ENCODE data around the gene NMNAT2.

NMNAT2 gene

DNA sequence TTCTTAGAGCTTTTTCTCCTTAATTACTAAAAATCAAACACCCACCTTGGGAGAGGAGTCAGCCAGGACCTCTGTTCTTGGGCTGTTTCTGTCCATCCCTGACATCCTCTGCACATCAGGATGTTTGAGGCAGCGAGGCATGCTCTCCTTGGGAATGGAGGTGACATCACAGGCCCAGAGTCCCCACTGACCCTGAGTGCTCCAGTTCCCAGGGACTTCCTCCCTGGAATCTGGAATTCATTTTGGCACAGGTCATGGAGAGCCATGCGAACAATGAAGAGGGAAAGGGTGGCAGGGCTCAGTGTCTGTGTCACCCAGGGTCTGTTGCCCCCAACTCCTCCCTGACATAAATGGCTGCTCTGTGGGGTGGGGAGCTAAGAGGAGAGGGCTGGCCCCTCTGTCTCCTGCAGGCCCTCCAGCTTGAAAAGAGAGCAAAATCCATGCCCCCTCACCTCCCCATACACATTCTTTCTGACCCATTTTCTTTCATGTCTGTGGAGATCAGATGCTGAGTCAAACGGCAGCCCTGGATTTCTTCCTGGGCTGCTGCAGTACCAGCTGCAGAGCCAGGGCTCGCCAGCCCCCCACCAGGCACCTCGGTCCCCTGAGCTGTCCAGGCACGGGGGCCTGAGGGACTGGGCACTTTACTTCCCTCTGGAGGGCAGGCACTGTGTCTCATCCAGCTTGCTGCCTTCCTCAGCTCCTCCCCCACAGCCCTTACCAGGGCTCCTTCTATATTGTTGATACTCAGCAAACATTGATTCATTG, 102.0 kb downstream of the NMNAT2 start:
- no peaks in the 10 kb centered on the region; the same call in 1 of the 2 replicates for H3K4me1 ChIP-seq
- H3K9me3 ChIP-seq: no peaks in the 10 kb centered on the region
- DNase-seq: no peak
- H3K36me3 ChIP-seq: no peaks in the 10 kb centered on the region; the same call in none of the 2 replicates
- no peak overlapping the region for H3K4me3 ChIP-seq (ENCODE audit: low read depth, low read length)
- TF ChIP-seq, protein P1, sequence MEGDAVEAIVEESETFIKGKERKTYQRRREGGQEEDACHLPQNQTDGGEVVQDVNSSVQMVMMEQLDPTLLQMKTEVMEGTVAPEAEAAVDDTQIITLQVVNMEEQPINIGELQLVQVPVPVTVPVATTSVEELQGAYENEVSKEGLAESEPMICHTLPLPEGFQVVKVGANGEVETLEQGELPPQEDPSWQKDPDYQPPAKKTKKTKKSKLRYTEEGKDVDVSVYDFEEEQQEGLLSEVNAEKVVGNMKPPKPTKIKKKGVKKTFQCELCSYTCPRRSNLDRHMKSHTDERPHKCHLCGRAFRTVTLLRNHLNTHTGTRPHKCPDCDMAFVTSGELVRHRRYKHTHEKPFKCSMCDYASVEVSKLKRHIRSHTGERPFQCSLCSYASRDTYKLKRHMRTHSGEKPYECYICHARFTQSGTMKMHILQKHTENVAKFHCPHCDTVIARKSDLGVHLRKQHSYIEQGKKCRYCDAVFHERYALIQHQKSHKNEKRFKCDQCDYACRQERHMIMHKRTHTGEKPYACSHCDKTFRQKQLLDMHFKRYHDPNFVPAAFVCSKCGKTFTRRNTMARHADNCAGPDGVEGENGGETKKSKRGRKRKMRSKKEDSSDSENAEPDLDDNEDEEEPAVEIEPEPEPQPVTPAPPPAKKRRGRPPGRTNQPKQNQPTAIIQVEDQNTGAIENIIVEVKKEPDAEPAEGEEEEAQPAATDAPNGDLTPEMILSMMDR (IDR thresholded peaks at IDR 0.05; ENCODE audit: low read depth, low read length): no peak
- H3K27me3 ChIP-seq: no peaks in the 10 kb centered on the region

DNA sequence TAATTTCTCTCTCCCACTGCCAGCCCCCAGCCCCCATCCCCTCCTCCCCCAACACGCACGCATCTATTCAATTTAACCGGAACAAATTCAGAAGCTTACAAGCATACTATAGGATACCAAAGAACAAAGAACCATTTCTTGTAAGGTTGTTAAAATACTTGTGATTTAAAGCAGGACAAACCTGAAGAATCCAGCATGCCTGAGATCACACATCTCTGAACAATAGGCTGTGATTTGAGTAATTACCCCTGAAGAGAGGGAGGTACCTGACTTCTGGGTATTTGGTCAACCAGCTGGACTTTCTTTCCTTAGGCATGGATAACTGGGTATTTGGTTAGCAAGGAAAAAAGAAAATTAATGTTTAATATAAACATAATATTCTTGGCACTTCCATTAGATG, 105.1 kb downstream of the NMNAT2 start:
- Histone ChIP-seq H3K27me3 (no peaks in the 10 kb centered on the region), H3K36me3 (no peaks in the 10 kb centered on the region; the same call in 1 of the 2 replicates), H3K4me3 (ENCODE audit: low read depth, low read length) (no peak overlapping the region), H3K4me1 (no peaks in the 10 kb centered on the region; the same call in none of the 2 replicates), H3K9me3 (no peaks in the 10 kb centered on the region)
- TF ChIP-seq, protein P1 (IDR thresholded peaks at IDR 0.05; ENCODE audit: low read depth, low read length): no peak
- DNase-seq: no peak

DNA sequence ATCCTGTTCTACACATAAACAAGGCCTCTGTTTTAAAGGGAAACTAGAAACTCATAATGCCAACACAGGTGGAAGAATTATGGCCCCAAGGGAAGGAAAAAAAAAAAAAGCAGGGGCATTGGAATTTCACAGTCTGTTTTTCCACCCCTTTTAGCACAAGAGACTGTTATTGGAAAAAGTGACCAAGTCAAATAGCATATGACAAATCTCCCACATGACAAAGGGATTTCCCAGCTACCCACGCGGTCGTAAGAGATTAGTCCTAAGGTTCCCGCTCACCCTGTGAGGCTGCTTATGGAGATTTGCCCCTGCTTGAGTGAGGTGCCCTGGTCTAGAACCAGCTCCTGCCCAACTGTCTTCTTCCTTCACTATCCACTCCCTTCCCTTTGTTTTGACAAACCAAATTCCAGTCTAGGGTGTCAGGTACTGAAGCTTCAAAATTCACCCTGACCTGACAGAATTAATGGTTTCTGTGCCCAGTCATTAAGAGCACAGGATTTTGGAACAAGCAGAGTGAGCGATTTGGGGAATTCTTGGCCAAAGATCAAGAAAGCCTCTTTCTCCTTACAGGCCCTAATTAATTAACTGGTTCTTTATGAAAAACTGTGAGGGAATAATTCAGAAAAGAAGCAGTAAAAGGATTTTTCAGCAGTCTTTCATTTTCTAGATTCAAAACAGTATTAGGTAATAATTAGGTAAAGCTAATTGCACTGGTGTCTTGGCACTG, 107.3 kb downstream of the NMNAT2 start:
- no peaks in the 10 kb centered on the region; the same call in 1 of the 2 replicates for H3K36me3 ChIP-seq
- no peaks in the 10 kb centered on the region for H3K9me3 ChIP-seq
- TF ChIP-seq, protein P1 (IDR thresholded peaks at IDR 0.05; ENCODE audit: low read depth, low read length): no peak
- H3K4me3 ChIP-seq (ENCODE audit: low read depth, low read length): no peak overlapping the region
- peaks cover 5% of the 10 kb centered on the region for H3K4me1 ChIP-seq
- H3K27me3 ChIP-seq: no peaks in the 10 kb centered on the region
- no peak for DNase-seq

DNA sequence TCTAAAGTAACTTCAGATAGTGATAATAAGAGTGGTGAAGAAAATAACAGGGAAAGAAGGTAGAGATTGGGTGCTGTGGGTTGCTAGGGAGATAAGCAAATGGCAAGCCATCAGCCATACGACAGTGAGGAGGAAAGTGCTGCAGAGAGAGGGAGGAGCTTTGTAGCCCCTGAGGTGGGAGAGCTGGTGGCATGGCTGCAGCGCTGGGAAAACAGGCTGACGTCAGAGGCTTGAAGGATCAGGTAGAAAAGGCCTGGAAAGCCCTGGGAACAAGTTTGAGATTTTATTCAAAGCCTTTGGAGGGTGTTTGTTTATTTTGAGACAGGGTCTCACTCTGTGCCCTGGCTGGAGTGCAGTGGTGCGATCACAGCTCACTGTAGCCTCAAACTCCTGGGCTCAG, 109.5 kb downstream of the NMNAT2 start:
- TF ChIP-seq, protein P1 (IDR thresholded peaks at IDR 0.05; ENCODE audit: low read depth, low read length): no peak
- Histone ChIP-seq H3K27me3 (no peaks in the 10 kb centered on the region), H3K36me3 (no peaks in the 10 kb centered on the region), H3K4me3 (ENCODE audit: low read depth, low read length) (no peak overlapping the region), H3K9me3 (no peaks in the 10 kb centered on the region), H3K4me1 (peaks cover 17% of the 10 kb centered on the region)
- DNase-seq: no peak

DNA sequence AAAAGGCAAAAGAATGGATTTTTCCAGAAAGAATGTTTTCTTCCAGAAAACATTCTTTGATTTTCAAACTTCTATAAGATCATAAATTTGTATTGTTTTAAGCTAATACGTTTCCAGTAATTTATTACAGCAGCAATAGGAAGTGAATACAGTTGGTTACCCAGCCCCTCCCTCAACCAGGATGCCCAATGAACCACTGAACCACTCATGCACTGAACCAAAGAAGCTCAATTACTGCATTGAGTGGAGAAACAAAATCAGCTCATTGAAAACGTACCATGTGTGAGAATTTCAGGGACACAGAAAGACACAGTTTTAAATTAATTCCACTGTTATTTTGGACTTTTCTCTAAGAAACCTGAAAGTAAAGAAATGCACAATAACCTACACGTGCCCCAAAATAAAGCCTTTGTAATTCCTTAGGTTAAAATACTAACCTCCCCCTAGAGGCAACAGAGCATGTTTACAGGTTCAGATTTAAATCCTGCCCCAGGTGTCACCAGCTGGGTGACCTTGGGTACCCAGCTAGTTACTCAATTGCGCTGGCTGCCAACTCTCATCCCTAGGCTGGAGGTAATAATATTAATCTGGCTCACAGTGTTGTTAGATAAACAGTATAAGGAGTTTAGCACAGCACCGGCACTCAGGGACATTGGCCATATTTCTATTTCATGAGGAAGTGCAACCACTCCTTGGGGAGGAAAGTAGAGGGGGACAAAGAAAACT, 111.7 kb downstream of the NMNAT2 start:
- Histone ChIP-seq H3K27me3 (no peaks in the 10 kb centered on the region), H3K36me3 (no peaks in the 10 kb centered on the region), H3K4me3 (ENCODE audit: low read depth, low read length) (no peak overlapping the region), H3K4me1 (peaks cover 33% of the 10 kb centered on the region), H3K9me3 (no peaks in the 10 kb centered on the region)
- no peak for DNase-seq
- TF ChIP-seq, protein P1 (IDR thresholded peaks at IDR 0.05; ENCODE audit: low read depth, low read length): peak; percentile 48
